ENCODE results near the gene CD9.

- TF ChIP-seq, protein P1, sequence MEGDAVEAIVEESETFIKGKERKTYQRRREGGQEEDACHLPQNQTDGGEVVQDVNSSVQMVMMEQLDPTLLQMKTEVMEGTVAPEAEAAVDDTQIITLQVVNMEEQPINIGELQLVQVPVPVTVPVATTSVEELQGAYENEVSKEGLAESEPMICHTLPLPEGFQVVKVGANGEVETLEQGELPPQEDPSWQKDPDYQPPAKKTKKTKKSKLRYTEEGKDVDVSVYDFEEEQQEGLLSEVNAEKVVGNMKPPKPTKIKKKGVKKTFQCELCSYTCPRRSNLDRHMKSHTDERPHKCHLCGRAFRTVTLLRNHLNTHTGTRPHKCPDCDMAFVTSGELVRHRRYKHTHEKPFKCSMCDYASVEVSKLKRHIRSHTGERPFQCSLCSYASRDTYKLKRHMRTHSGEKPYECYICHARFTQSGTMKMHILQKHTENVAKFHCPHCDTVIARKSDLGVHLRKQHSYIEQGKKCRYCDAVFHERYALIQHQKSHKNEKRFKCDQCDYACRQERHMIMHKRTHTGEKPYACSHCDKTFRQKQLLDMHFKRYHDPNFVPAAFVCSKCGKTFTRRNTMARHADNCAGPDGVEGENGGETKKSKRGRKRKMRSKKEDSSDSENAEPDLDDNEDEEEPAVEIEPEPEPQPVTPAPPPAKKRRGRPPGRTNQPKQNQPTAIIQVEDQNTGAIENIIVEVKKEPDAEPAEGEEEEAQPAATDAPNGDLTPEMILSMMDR (IDR thresholded peaks at IDR 0.05), result no peak
- TF ChIP-seq POLR2AphosphoS5 (IDR thresholded peaks at IDR 0.05), result no peak
Observed at GRCh38 chr12:6236641-6236940, 36.4 kb downstream of the CD9 start.

All from esophagus muscularis mucosa (tissue), 3 donors.